H1 (cell line): Measurements from ENCODE around the gene MAPK13. TPM values are rescaled to one million over a fixed set of nuclear protein-coding genes. Genes with fewer than 3 reads are reported as not detected.

Source experiments
- CTCF ChIA-PET: fragments of 300-600 bp; sonication (Branson Sonifier 250); formaldehyde crosslinking; loops from one replicate; lab custom pipeline; 2021; ENCODE audit not compliant: partially characterized antibody; lab: Charles Lee
- POLR2A ChIA-PET: fragments of 300-600 bp; sonication (Branson Sonifier 250); formaldehyde crosslinking; loops from one replicate; lab custom pipeline; 2021; ENCODE audit warnings: inconsistent platforms; ENCODE audit not compliant: partially characterized antibody; lab: Charles Lee
- DNase-seq, 2 experiments: peaks; one replicate each; pipeline versions ENCODE4 v3.0.0 to v3.0.0-alpha.2; 2010 to 2022; ENCODE audit warnings: low spot score in 2 of 2, low read depth in 1 of 2, mixed read lengths in 1 of 2
- FAIRE-seq: peaks from 2 replicates; lab custom pipeline; 2011; peaks lifted over from hg19 to GRCh38; lab: Jason Lieb, UNC
- H2AFZ ChIP-seq: 2 replicates; pipeline ENCODE4 v1.8.1; 2012; ENCODE audit warnings: low read length, inconsistent platforms
- H2AK5ac ChIP-seq: 2 replicates; pipeline ENCODE4 v1.6.1; 2013; ENCODE audit warnings: low read depth, low read length
- H2BK120ac ChIP-seq: replicated peaks from 2 replicates; pipeline ENCODE3; 2013; ENCODE audit warnings: low read depth, low read length, inconsistent platforms
- H2BK12ac ChIP-seq: 2 replicates; pipeline ENCODE4 v1.6.1; 2013; ENCODE audit warnings: low read depth, low read length
- H2BK15ac ChIP-seq: 2 replicates; pipeline ENCODE4 v1.6.1; 2013; ENCODE audit warnings: low read length
- H2BK20ac ChIP-seq: 2 replicates; pipeline ENCODE4 v1.6.1; 2013; ENCODE audit warnings: low read length
- H2BK5ac ChIP-seq: 2 replicates; pipeline ENCODE4 v1.6.1; 2013; ENCODE audit warnings: low read depth, low read length
- H3K14ac ChIP-seq: 2 replicates; pipeline ENCODE4 v1.6.1; 2013; ENCODE audit warnings: inconsistent platforms; ENCODE audit not compliant: insufficient read length
- H3K18ac ChIP-seq: 2 replicates; pipeline ENCODE4 v1.6.1; 2013; ENCODE audit warnings: low read length; ENCODE audit errors: extremely low read depth
- H3K23ac ChIP-seq: 2 replicates; pipeline ENCODE4 v1.6.1; 2013; ENCODE audit warnings: inconsistent platforms; ENCODE audit not compliant: insufficient read length
- H3K23me2 ChIP-seq: 2 replicates; pipeline ENCODE4 v1.6.1; 2013; ENCODE audit warnings: low read depth, low read length
- H3K27ac ChIP-seq: 2 replicates; pipeline ENCODE4 v1.6.1; 2011; ENCODE audit warnings: low read depth, low read length, inconsistent platforms
- H3K27me3 ChIP-seq, 4 experiments: replicated peaks in 1 of 4; 1 replicate in 1 of 4; 2 replicates in 3 of 4; pipeline versions ENCODE4 v1.6.1 to v1.8.1; 2011 to 2013; ENCODE audit warnings: low read length in 3 of 4, mild to moderate bottlenecking in 3 of 4, inconsistent platforms in 2 of 4, mixed read lengths in 2 of 4, moderate library complexity in 1 of 4; ENCODE audit not compliant: control insufficient read depth in 3 of 4, insufficient read depth in 3 of 4; ENCODE audit errors: extremely low read depth in 1 of 4
- H3K36me3 ChIP-seq, 4 experiments: 2 replicates each; pipeline versions ENCODE4 v1.6.1 to v1.8.1; 2011 to 2013; ENCODE audit warnings: mild to moderate bottlenecking in 4 of 4, low read length in 3 of 4, moderate library complexity in 2 of 4, control low read depth in 1 of 4, inconsistent platforms in 1 of 4; ENCODE audit not compliant: insufficient read depth in 4 of 4, control insufficient read depth in 2 of 4
- H3K4ac ChIP-seq: replicated peaks from 2 replicates; pipeline ENCODE3; 2013; ENCODE audit warnings: low read length, low read depth, mixed read lengths, inconsistent platforms; ENCODE audit not compliant: insufficient read length
- H3K4me1 ChIP-seq, 4 experiments: replicated peaks in 1 of 4; 1 replicate in 1 of 4; 2 replicates in 3 of 4; pipeline versions ENCODE4 v1.6.1 to v1.8.1; 2011 to 2013; ENCODE audit warnings: low read length in 3 of 4, inconsistent platforms in 2 of 4, mixed read lengths in 1 of 4; ENCODE audit not compliant: insufficient read depth in 4 of 4, control insufficient read depth in 3 of 4
- H3K4me2 ChIP-seq, 2 experiments: 2 replicates each; pipeline versions ENCODE4 v1.6.1 to v1.8.1; 2011 to 2013; ENCODE audit warnings: low read depth in 2 of 2, low read length in 2 of 2, control low read depth in 1 of 2, inconsistent platforms in 1 of 2, mild to moderate bottlenecking in 1 of 2; ENCODE audit not compliant: insufficient read depth in 1 of 2
- H3K4me3 ChIP-seq, 4 experiments: fragments of 200-600, 300-600 bp in 1 of 4; sonication (generic), shearing (Covaris generic), sonication (Bioruptor Twin) in 1 of 4; 2 replicates each; pipeline versions ENCODE4 v1.5.1 to v1.8.1; 2011 to 2016; ENCODE audit warnings: low read length in 4 of 4, low read depth in 3 of 4, control low read depth in 2 of 4, inconsistent platforms in 2 of 4, mild to moderate bottlenecking in 2 of 4, mixed read lengths in 1 of 4, moderate library complexity in 1 of 4; ENCODE audit not compliant: insufficient read depth in 2 of 4; ENCODE audit errors: extremely low read depth in 1 of 4
- H3K56ac ChIP-seq: replicated peaks from 2 replicates; pipeline ENCODE3; 2013; ENCODE audit warnings: low read depth, mild to moderate bottlenecking, mixed read lengths, low read length, inconsistent platforms; ENCODE audit not compliant: insufficient read length
- H3K79me1 ChIP-seq: 2 replicates; pipeline ENCODE4 v1.6.1; 2013; ENCODE audit warnings: low read depth, low read length, control low read depth
- H3K79me2 ChIP-seq, 2 experiments: 2 replicates each; pipeline versions ENCODE4 v1.6.1 to v1.8.1; 2012 to 2013; ENCODE audit warnings: low read length in 2 of 2, mild to moderate bottlenecking in 2 of 2, inconsistent platforms in 1 of 2; ENCODE audit not compliant: insufficient read depth in 2 of 2, control insufficient read depth in 1 of 2
- H3K9ac ChIP-seq, 4 experiments: replicated peaks in 1 of 4; 1 replicate in 1 of 4; 2 replicates in 3 of 4; pipeline versions ENCODE4 v1.6.1 to v1.8.1; 2011 to 2013; ENCODE audit warnings: low read depth in 3 of 4, low read length in 3 of 4, control low read depth in 2 of 4, mild to moderate bottlenecking in 2 of 4, moderate library complexity in 2 of 4, inconsistent platforms in 1 of 4; ENCODE audit errors: extremely low read depth in 1 of 4
- H3K9me3 ChIP-seq, 2 experiments: 2 replicates each; pipeline versions ENCODE4 v1.6.1 to v1.8.1; 2012 to 2013; ENCODE audit warnings: mild to moderate bottlenecking in 2 of 2, moderate library complexity in 2 of 2, control low read depth in 1 of 2, inconsistent platforms in 1 of 2, low read depth in 1 of 2, low read length in 1 of 2, mixed read lengths in 1 of 2; ENCODE audit not compliant: insufficient read depth in 2 of 2
- H4K20me1 ChIP-seq, 2 experiments: replicated peaks in 1 of 2; 2 replicates each; pipeline versions ENCODE3 to v1.8.1; 2011 to 2013; ENCODE audit warnings: inconsistent platforms in 2 of 2, low read length in 2 of 2, mild to moderate bottlenecking in 1 of 2; ENCODE audit not compliant: insufficient read depth in 2 of 2, control insufficient read depth in 1 of 2
- H4K5ac ChIP-seq: 2 replicates; pipeline ENCODE4 v1.6.1; 2013; ENCODE audit warnings: low read length, low read depth, mixed read lengths, inconsistent platforms; ENCODE audit not compliant: insufficient read length
- H4K8ac ChIP-seq: 2 replicates; pipeline ENCODE4 v1.8.0; 2013; ENCODE audit warnings: mild to moderate bottlenecking, moderate library complexity, low read length, inconsistent platforms; ENCODE audit not compliant: insufficient read depth; ENCODE audit errors: extremely low read depth
- H4K91ac ChIP-seq: replicated peaks from 2 replicates; pipeline ENCODE3; 2013; ENCODE audit warnings: low read length, mixed read lengths, inconsistent platforms; ENCODE audit not compliant: insufficient read length
- CHD2 ChIP-seq: IDR thresholded peaks from 2 replicates; pipeline ENCODE4 v1.6.1; 2012; ENCODE audit warnings: low read length, improper control_type of control experiment
- HDAC2 ChIP-seq, 2 experiments: fragments of 300-600 bp in 1 of 2; sonication (generic) in 1 of 2; IDR thresholded peaks; 2 replicates each; pipeline ENCODE4 v1.6.1; 2011 to 2012; ENCODE audit warnings: low read depth in 2 of 2, low read length in 2 of 2, mild to moderate bottlenecking in 2 of 2, moderate library complexity in 2 of 2, borderline replicate concordance in 1 of 2, inconsistent platforms in 1 of 2
- SAP30 ChIP-seq: fragments of 300-600 bp; sonication (generic); IDR thresholded peaks from 2 replicates; pipeline ENCODE4 v1.7.1; 2012; ENCODE audit warnings: low read length, moderate library complexity, mild to moderate bottlenecking, inconsistent platforms; ENCODE audit not compliant: insufficient read depth, insufficient replicate concordance
- SP2 ChIP-seq: IDR thresholded peaks from 2 replicates; pipeline ENCODE4 v1.6.1; 2012; ENCODE audit warnings: mild to moderate bottlenecking, low read length, inconsistent platforms
- TAF7 ChIP-seq: optimal IDR thresholded peaks from 2 replicates; pipeline ENCODE3; 2011; ENCODE audit warnings: low read depth, mild to moderate bottlenecking, inconsistent platforms, low read length, moderate library complexity, borderline replicate concordance
- WGBS, 2 experiments: shearing (Covaris generic) in 1 of 2; methylation state at CpG; one replicate each; pipeline versions ENCODE4 v1.1.6 to v1.1.7; 2013 to 2015; ENCODE audit warnings: low lambda C conversion rate in 2 of 2, mixed read lengths in 2 of 2, inconsistent platforms in 1 of 2, low coverage in 1 of 2, missing lambda C conversion rate in 1 of 2; ENCODE audit not compliant: insufficient replicate concordance in 2 of 2, insufficient coverage in 1 of 2, insufficient read length in 1 of 2; ENCODE audit errors: extremely low coverage in 1 of 2, missing lambda C conversion rate in 1 of 2; 5-methylcytosine and 5-hydroxymethylcytosine counted together
- polyA plus RNA-seq, 7 experiments: library from polyadenylated mRNA; depleted of rRNA in 3 of 7; stranded (reverse) in 5 of 7; unstranded in 2 of 7; fragments of >200 nt in 5 of 7; fragments of 200-250 nt in 2 of 7; gene quantifications; 1 replicate in 5 of 7; 2 replicates in 1 of 7; 4 replicates in 1 of 7; pipeline versions ENCODE4 v1.2.1 to v1.2.3, GENCODE V29; 2011 to 2013; ENCODE audit warnings: missing spikeins in 2 of 7, mixed read lengths in 2 of 7
- total RNA-seq: library from RNA; stranded (reverse); fragmentation: NEBNext Ultra II Directional; extraction: Animal tissue kit (Norgen Biotek cat#: 25700); gene quantifications from 2 replicates; pipeline ENCODE4 v1.2.1, GENCODE V29; 2021

Gene MAPK13
- total and polyA plus RNA-seq, 2 of the 8 experiments (the other 6 are each of a cell fraction or from before 2014, with no cell fraction given), result 10.1 to 14.1 TPM

- no peak overlapping the region for H3K4ac ChIP-seq
- H3K9me3 ChIP-seq, result peaks cover 0 to 5% of the 10 kb centered on the region in 2 experiments; a peak in 1 of 4 replicates
- H2BK15ac ChIP-seq, result no peak overlapping the region
- H2BK120ac ChIP-seq, result no peak overlapping the region
- no peaks in the 10 kb centered on the region for H3K4me1 ChIP-seq
- ChIA-PET POLR2A (no interaction called here), CTCF (interaction anchor here (0.7 kb wide), 1 partner anchor 71 kb away, joined by 3 read pairs; no protein-coding TSS in a partner anchor)
- no peaks in the 10 kb centered on the region for H3K27me3 ChIP-seq
- no peak overlapping the region for H3K23ac ChIP-seq
- H3K9ac ChIP-seq, result no peak overlapping the region
- no peak overlapping the region for H3K4me3 ChIP-seq
- no peak overlapping the region for H4K5ac ChIP-seq
- no peak overlapping the region for H2AFZ ChIP-seq
- no peaks in the 10 kb centered on the region for H4K20me1 ChIP-seq
- no peak overlapping the region for H3K4me2 ChIP-seq
- WGBS, 2 experiments, result 83% methylated on average over 2 of the region's 2 CpGs; no CpG with 5 or more reads in 1 of the 2 experiments
- H3K27ac ChIP-seq, result no peak overlapping the region
- TF ChIP-seq CHD2 (no peak), HDAC2 (IDR thresholded peaks at IDR 0.05; ENCODE audit: borderline replicate concordance in 1 of 2, low read depth in 2 of 2, low read length in 2 of 2) (no peak), SP2 (no peak), SAP30 (no peak), TAF7 (no peak)
- H3K14ac ChIP-seq, result no peak overlapping the region
- no peak overlapping the region for H4K91ac ChIP-seq
- H3K79me1 ChIP-seq, result no peaks in the 10 kb centered on the region
- no peak overlapping the region for H2BK5ac ChIP-seq
- H3K79me2 ChIP-seq, result no peaks in the 10 kb centered on the region
- no peak overlapping the region for H3K18ac ChIP-seq
- no peaks in the 10 kb centered on the region for H3K36me3 ChIP-seq
- no peak overlapping the region for H3K56ac ChIP-seq
- no peak overlapping the region for H2BK12ac ChIP-seq
- H3K23me2 ChIP-seq, result no peaks in the 10 kb centered on the region; the same call in 1 of the 2 replicates
- no peak overlapping the region for H2AK5ac ChIP-seq
- no peak for FAIRE-seq
- no peak overlapping the region for H2BK20ac ChIP-seq
- no peak for DNase-seq
- no peak overlapping the region for H4K8ac ChIP-seq
Measured at GRCh38 chr6:36154286-36154685, 24.0 kb downstream of the MAPK13 start.
